Renal cortex interstitium (tissue), 11 donors: ENCODE data around the gene RABGAP1L. TPM values are rescaled to one million over a fixed set of nuclear protein-coding genes. Genes with fewer than 3 reads are reported as not detected.

Experiments used
- DNase-seq, 11 donors: peaks; one replicate each; pipeline ENCODE4 v3.0.0-alpha.2; 2013; ENCODE audit warnings: low read depth in 9 of 11, low spot score in 4 of 11; ENCODE audit errors: extremely low read depth in 1 of 11
- polyA plus RNA-seq, 3 donors: library from polyadenylated mRNA; unstranded; fragments of 120-200 nt; gene quantifications; one replicate each; pipeline ENCODE4 v1.2.1, GENCODE V29; 2013; ENCODE audit not compliant: insufficient read length in 3 of 3

The RABGAP1L gene
- polyA plus RNA-seq, 3 donors: 25.2 to 31.2 (median 30.0) TPM

GRCh38 chr1:174968750-174969244 is 809.5 kb downstream of the RABGAP1L start:
- no peak for DNase-seq

GRCh38 chr1:174969977-174970376 is 810.7 kb downstream of the RABGAP1L start:
- DNase-seq: no peak

GRCh38 chr1:174971466-174971865 is 812.1 kb downstream of the RABGAP1L start:
- DNase-seq: no peak

- no peak for DNase-seq
These were observed 812.6 kb downstream of the RABGAP1L start for GRCh38 chr1:174971902-174972301.

GRCh38 chr1:174974711-174975119 is 815.4 kb downstream of the RABGAP1L start:
- DNase-seq: no peak

GRCh38 chr1:174975764-174976163 is 816.4 kb downstream of the RABGAP1L start:
- DNase-seq: no peak

- DNase-seq: no peak
These were observed 817.3 kb downstream of the RABGAP1L start for GRCh38 chr1:174976436-174977108.

- peak in 1 of 11 donors; percentile 48 for DNase-seq
These were observed 823.8 kb downstream of the RABGAP1L start for GRCh38 chr1:174982971-174983689.

- no peak for DNase-seq
These were observed 825.6 kb downstream of the RABGAP1L start for GRCh38 chr1:174984952-174985351.

GRCh38 chr1:174988539-174988938 is 829.2 kb downstream of the RABGAP1L start:
- DNase-seq: no peak

- no peak for DNase-seq
These were observed 829.7 kb downstream of the RABGAP1L start for GRCh38 chr1:174988986-174989385.

GRCh38 chr1:174989536-174990220 is 830.4 kb downstream of the RABGAP1L start:
- DNase-seq: no peak

- DNase-seq: peak in 1 of 11 donors; percentile 26
These were observed 831.2 kb downstream of the RABGAP1L start for GRCh38 chr1:174990382-174990999.

GRCh38 chr1:174991473-174991872 is 832.2 kb downstream of the RABGAP1L start:
- no peak for DNase-seq

- no peak for DNase-seq
These were observed 835.8 kb downstream of the RABGAP1L start for GRCh38 chr1:174995121-174995520.

- DNase-seq: no peak
These were observed 836.6 kb downstream of the RABGAP1L start for GRCh38 chr1:174995916-174996315.

GRCh38 chr1:174996476-174996875 is 837.2 kb downstream of the RABGAP1L start:
- no peak for DNase-seq

- no peak for DNase-seq
These were observed 837.7 kb downstream of the RABGAP1L start for GRCh38 chr1:174997041-174997440.

GRCh38 chr1:174998569-174999215 is 839.4 kb downstream of the RABGAP1L start:
- DNase-seq: peak in 10 of 11 donors; percentile 34 to 73 (median 54)
